Endothelial cell (in vitro differentiated cells): ENCODE measurements around the gene CCDC92. TPM values are rescaled to one million over a fixed set of nuclear protein-coding genes. Genes with fewer than 3 reads are reported as not detected.

Experiments
- DNase-seq: peaks from one replicate; pipeline ENCODE4 v3.0.0; 2021; ENCODE audit warnings: low spot score
- H3K27ac Mint-ChIP-seq: one replicate; pipeline ENCODE4 v1.8.0; 2021; ENCODE audit warnings: mixed read lengths, inconsistent platforms; ENCODE audit not compliant: unreplicated experiment
- H3K27me3 Mint-ChIP-seq: one replicate; pipeline ENCODE4 v1.8.0; 2021; ENCODE audit warnings: mild to moderate bottlenecking, moderate library complexity, mixed read lengths, inconsistent platforms; ENCODE audit not compliant: unreplicated experiment
- H3K36me3 Mint-ChIP-seq: one replicate; pipeline ENCODE4 v1.8.0; 2021; ENCODE audit warnings: mild to moderate bottlenecking, low read depth, mixed read lengths, inconsistent platforms; ENCODE audit not compliant: unreplicated experiment
- H3K4me1 Mint-ChIP-seq: one replicate; pipeline ENCODE4 v1.8.0; 2021; ENCODE audit warnings: mild to moderate bottlenecking, mixed read lengths, inconsistent platforms; ENCODE audit not compliant: unreplicated experiment
- H3K4me3 Mint-ChIP-seq: one replicate; pipeline ENCODE4 v1.8.0; 2021; ENCODE audit warnings: mild to moderate bottlenecking, mixed read lengths, inconsistent platforms; ENCODE audit not compliant: unreplicated experiment
- H3K9me3 Mint-ChIP-seq: one replicate; pipeline ENCODE4 v1.8.0; 2021; ENCODE audit warnings: mixed read lengths, inconsistent platforms; ENCODE audit not compliant: unreplicated experiment
- CTCF ChIP-seq: fragments of 200-600 bp; sonication (generic); IDR thresholded peaks from one replicate; pipeline ENCODE4 v1.5.0; 2021; ENCODE audit warnings: antibody characterized with exemption; ENCODE audit not compliant: unreplicated experiment
- total RNA-seq: library from RNA; stranded (reverse); fragmentation: NEBNext Ultra II Directional; extraction: Animal tissue kit (Norgen Biotek cat#: 25700); gene quantifications from one replicate; pipeline ENCODE4 v1.2.1, GENCODE V29; 2021; ENCODE audit not compliant: unreplicated experiment

Gene CCDC92
- total RNA-seq, 1 donor from 2014 or later = 25.0 TPM

- Mint-ChIP-seq H3K4me3 (no peak overlapping the region), H3K9me3 (no peaks in the 10 kb centered on the region), H3K27ac (no peak overlapping the region), H3K36me3 (peaks cover 23% of the 10 kb centered on the region), H3K27me3 (no peaks in the 10 kb centered on the region), H3K4me1 (peaks cover 23% of the 10 kb centered on the region)
- TF ChIP-seq CTCF = no peak
- no peak for DNase-seq
These were observed 29.5 kb upstream of the CCDC92 start for GRCh38 chr12:124002021-124002644.

GRCh38 chr12:124001343-124001742, 28.7 kb upstream of the CCDC92 start:
- DNase-seq = no peak
- H3K27me3 Mint-ChIP-seq = no peaks in the 10 kb centered on the region
- H3K4me1 Mint-ChIP-seq = peaks cover 24% of the 10 kb centered on the region
- H3K36me3 Mint-ChIP-seq = peaks cover 17% of the 10 kb centered on the region
- H3K27ac Mint-ChIP-seq = no peak overlapping the region
- H3K9me3 Mint-ChIP-seq = no peaks in the 10 kb centered on the region
- no peak overlapping the region for H3K4me3 Mint-ChIP-seq
- TF ChIP-seq CTCF = no peak

- Mint-ChIP-seq H3K27me3 (no peaks in the 10 kb centered on the region), H3K9me3 (no peaks in the 10 kb centered on the region)
These were observed 27.5 kb upstream of the CCDC92 start for GRCh38 chr12:124000111-124000510.

GRCh38 chr12:123998991-123999359, 26.3 kb upstream of the CCDC92 start:
- no peak overlapping the region for H3K4me3 Mint-ChIP-seq
- no peaks in the 10 kb centered on the region for H3K9me3 Mint-ChIP-seq
- no peak for DNase-seq
- H3K36me3 Mint-ChIP-seq = peaks cover 17% of the 10 kb centered on the region
- peaks cover 40% of the 10 kb centered on the region for H3K4me1 Mint-ChIP-seq
- TF ChIP-seq CTCF = no peak
- H3K27me3 Mint-ChIP-seq = no peaks in the 10 kb centered on the region
- no peak overlapping the region for H3K27ac Mint-ChIP-seq

More at GRCh38 chr12:124000111-124000510, 27.5 kb upstream of the CCDC92 start:
- no peak overlapping the region for H3K4me3 Mint-ChIP-seq
- H3K27ac Mint-ChIP-seq = no peak overlapping the region
- no peak for TF ChIP-seq CTCF
- no peak for DNase-seq
- peaks cover 10% of the 10 kb centered on the region for H3K36me3 Mint-ChIP-seq
- H3K4me1 Mint-ChIP-seq = peaks cover 34% of the 10 kb centered on the region

- Mint-ChIP-seq H3K9me3 (no peaks in the 10 kb centered on the region), H3K36me3 (peaks cover 17% of the 10 kb centered on the region), H3K27ac (peak overlapping the region; percentile 20), H3K4me3 (no peak overlapping the region), H3K27me3 (no peaks in the 10 kb centered on the region), H3K4me1 (peaks cover 42% of the 10 kb centered on the region)
- no peak for TF ChIP-seq CTCF
- no peak for DNase-seq
These were observed 25.8 kb upstream of the CCDC92 start for GRCh38 chr12:123998344-123998990.
